Transverse colon (tissue), 4 donors: ENCODE results near the gene KLHL21. TPM values are rescaled to one million over a fixed set of nuclear protein-coding genes. Genes with fewer than 3 reads are reported as not detected.

Experiments used
- DNase-seq: peaks from one replicate; pipeline ENCODE4 v3.0.0-alpha.2; 2019
- H3K27ac ChIP-seq, 4 donors: fragments of 200-600 bp; sonication (generic); 2 replicates each; pipeline ENCODE4 v1.5.1; 2016 to 2018; ENCODE audit warnings: inconsistent platforms in 4 of 4
- H3K27me3 ChIP-seq: fragments of 200-600 bp; sonication (generic); 2 replicates; pipeline ENCODE4 v1.5.1; 2017; ENCODE audit warnings: inconsistent platforms
- H3K36me3 ChIP-seq, 4 donors: fragments of 200-600 bp; sonication (generic); 2 replicates each; pipeline ENCODE4 v1.5.1; 2017 to 2019; ENCODE audit warnings: inconsistent platforms in 4 of 4
- H3K4me1 ChIP-seq, 4 donors: fragments of 200-600 bp; sonication (generic); 2 replicates each; pipeline ENCODE4 v1.5.1; 2017 to 2020; ENCODE audit warnings: inconsistent platforms in 4 of 4
- H3K4me3 ChIP-seq, 4 donors: fragments of 200-600 bp; sonication (generic); 1 replicate in 1 of 4; 2 replicates in 3 of 4; pipeline versions ENCODE4 v1.5.1 to v1.6.1; 2017 to 2019; ENCODE audit warnings: inconsistent platforms in 4 of 4
- H3K9me3 ChIP-seq, 2 donors: fragments of 200-600 bp; sonication (generic); 2 replicates each; pipeline ENCODE4 v1.5.1; 2017 to 2019; ENCODE audit warnings: inconsistent platforms in 2 of 2
- EP300 ChIP-seq: sonication (generic); formaldehyde crosslinking; IDR thresholded peaks from one replicate; pipeline ENCODE4 v1.6.1; 2017; ENCODE audit warnings: antibody characterized with exemption, low read depth
- POLR2A ChIP-seq: fragments of 450-650 bp; IDR thresholded peaks from one replicate; pipeline ENCODE4 v1.6.1; 2016; ENCODE audit warnings: antibody characterized with exemption, mild to moderate bottlenecking, moderate library complexity
- POLR2AphosphoS5 ChIP-seq, 3 donors: sonication (generic); formaldehyde crosslinking; IDR thresholded peaks; one replicate each; pipeline ENCODE4 v1.6.1; 2016; ENCODE audit warnings: antibody characterized with exemption in 3 of 3
- WGBS, 2 donors: methylation state at CpG; one replicate each; pipeline ENCODE4 v1.1.5; 2018; ENCODE audit warnings: low coverage in 1 of 2; 5-methylcytosine and 5-hydroxymethylcytosine counted together
- in situ Hi-C, 4 donors: fragments of 200-750 bp; cut with MboI; loops; one replicate each; pipeline versions ENCODE4 v1.15.0 to v1.15.1; 2017; ENCODE audit warnings: low sequenced_read_pairs in 3 of 4, low pct_ligation_motif_present in 1 of 4, low pct_unique_long_range_greater_than_20kb in 1 of 4
- intact Hi-C: fragments of 100-400 bp; cut with DNase I; formaldehyde crosslinking; loops from one replicate; pipeline ENCODE4 v1.15.1; 2023; ENCODE audit warnings: low total_unique reads
- total RNA-seq, 4 donors: library from RNA; depleted of rRNA; stranded (reverse); fragments of >200 nt; gene quantifications; one replicate each; pipeline ENCODE4 v1.1.0, GENCODE V29; 2016
- TF ChIP-seq, protein P1 (sequence below), 5 experiments: fragments of 200-600 bp in 3 of 5; fragments of 450-650 bp in 2 of 5; sonication (generic) in 3 of 5; IDR thresholded peaks; 1 replicate in 2 of 5; 2 replicates in 3 of 5; pipeline ENCODE4 v1.5.1; 2016 to 2017; ENCODE audit warnings: antibody characterized with exemption in 5 of 5, inconsistent platforms in 3 of 5, mild to moderate bottlenecking in 2 of 5, moderate library complexity in 1 of 5

The KLHL21 gene
- total RNA-seq, 4 donors from 2014 or later = 23.6 to 67.7 (median 36.1) TPM

DNA sequence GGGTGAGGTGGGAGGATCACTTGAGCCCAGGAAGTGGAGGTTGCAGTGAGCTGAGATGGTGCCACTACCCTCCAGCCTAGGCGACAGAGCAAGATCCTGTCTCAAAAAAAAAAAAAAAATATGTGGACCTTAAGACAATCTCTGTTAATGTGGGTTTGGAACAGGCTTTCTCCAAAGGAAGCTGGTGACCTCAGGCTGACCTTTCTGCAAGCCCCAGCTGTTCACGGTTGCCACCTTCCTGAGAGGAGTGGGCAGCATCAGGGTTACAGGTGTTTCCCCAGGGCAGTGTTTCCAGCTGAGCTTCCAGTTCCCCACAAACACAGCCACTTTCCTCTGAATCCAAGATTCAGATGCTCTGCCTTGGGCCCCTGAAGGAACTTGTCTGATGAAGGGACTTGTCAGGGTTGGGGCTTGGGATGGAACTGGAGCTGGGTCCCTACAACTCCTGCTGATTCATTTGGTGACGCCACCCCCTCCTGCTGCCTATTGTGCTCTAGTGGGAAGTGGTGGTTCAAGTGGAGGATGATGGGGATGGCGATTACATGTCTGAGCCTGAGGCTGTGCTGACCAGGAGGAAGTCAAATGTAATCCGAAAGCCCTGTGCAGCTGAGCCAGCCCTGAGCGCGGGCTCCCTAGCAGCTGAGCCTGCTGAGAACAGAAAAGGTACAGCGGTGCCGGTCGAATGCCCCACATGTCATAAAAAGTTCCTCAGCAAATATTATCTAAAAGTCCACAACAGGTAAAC lies 20.9 kb downstream of the KLHL21 start:
- Histone ChIP-seq H3K27ac (peak overlapping the region; percentile 89 to 98 (median 96)), H3K4me1 (peaks cover 17 to 37% (median 35%) of the 10 kb centered on the region in 4 donors), H3K4me3 (peak overlapping the region in 1 of 4 donors; percentile 98), H3K36me3 (no peaks in the 10 kb centered on the region), H3K9me3 (no peaks in the 10 kb centered on the region), H3K27me3 (no peaks in the 10 kb centered on the region)
- intact Hi-C loops = no loop called here
- DNase-seq = peak; percentile 31
- WGBS, 2 donors = 44 to 49% methylated on average over 9 to 10 of the region's 10 CpGs
- no peak for TF ChIP-seq POLR2AphosphoS5 (IDR thresholded peaks at IDR 0.05)
- TF ChIP-seq, protein P1, sequence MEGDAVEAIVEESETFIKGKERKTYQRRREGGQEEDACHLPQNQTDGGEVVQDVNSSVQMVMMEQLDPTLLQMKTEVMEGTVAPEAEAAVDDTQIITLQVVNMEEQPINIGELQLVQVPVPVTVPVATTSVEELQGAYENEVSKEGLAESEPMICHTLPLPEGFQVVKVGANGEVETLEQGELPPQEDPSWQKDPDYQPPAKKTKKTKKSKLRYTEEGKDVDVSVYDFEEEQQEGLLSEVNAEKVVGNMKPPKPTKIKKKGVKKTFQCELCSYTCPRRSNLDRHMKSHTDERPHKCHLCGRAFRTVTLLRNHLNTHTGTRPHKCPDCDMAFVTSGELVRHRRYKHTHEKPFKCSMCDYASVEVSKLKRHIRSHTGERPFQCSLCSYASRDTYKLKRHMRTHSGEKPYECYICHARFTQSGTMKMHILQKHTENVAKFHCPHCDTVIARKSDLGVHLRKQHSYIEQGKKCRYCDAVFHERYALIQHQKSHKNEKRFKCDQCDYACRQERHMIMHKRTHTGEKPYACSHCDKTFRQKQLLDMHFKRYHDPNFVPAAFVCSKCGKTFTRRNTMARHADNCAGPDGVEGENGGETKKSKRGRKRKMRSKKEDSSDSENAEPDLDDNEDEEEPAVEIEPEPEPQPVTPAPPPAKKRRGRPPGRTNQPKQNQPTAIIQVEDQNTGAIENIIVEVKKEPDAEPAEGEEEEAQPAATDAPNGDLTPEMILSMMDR (IDR thresholded peaks at IDR 0.05) = no peak
- TF ChIP-seq EP300 = no peak
- TF ChIP-seq POLR2A = no peak
- in situ Hi-C loops = no loop called here

- intact Hi-C loops (no loop called here), in situ Hi-C loops (no loop called here)
- WGBS, 2 donors = 32 to 40% methylated on average over 4 to 19 of the region's 19 CpGs
- Histone ChIP-seq H3K4me1 (peaks cover 17 to 37% (median 35%) of the 10 kb centered on the region in 4 donors), H3K27me3 (no peaks in the 10 kb centered on the region), H3K9me3 (no peaks in the 10 kb centered on the region), H3K27ac (peak overlapping the region; percentile 89 to 98 (median 96)), H3K36me3 (no peaks in the 10 kb centered on the region), H3K4me3 (peak overlapping the region; percentile 55 to 99 (median 84))
- DNase-seq = no peak
- TF ChIP-seq POLR2AphosphoS5 (IDR thresholded peaks at IDR 0.05) = no peak
- no peak for TF ChIP-seq POLR2A
- TF ChIP-seq EP300 = no peak
- TF ChIP-seq, protein P1 (IDR thresholded peaks at IDR 0.05) = peak in 3 of 5 experiments; percentile 11 to 16 (median 15)
Observed at GRCh38 chr1:6580593-6581409, 21.9 kb downstream of the KLHL21 start.

DNA sequence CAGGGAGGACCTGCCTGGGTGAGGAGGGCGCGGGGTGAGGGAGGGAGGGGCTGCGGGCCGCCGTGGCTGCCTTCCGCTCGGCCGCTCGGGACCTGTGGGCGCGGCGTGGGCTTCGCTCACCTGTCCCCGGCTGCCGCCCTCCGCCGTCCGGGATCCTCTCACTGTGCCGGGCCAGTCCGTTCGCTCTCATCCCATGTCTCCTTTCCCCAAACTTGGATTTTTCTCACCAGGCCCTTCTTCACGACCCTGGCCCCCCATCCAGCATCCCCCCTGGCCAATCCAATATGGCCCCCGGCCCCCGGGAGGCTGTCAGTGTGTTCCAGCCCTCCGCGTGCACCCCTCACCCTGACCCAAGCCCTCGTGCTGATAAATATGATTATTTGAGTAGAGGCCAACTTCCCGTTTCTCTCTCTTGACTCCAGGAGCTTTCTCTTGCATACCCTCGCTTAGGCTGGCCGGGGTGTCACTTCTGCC lies 22.5 kb downstream of the KLHL21 start:
- intact Hi-C loops (no loop called here), in situ Hi-C loops (no loop called here)
- Histone ChIP-seq H3K27me3 (no peaks in the 10 kb centered on the region), H3K9me3 (no peaks in the 10 kb centered on the region), H3K36me3 (no peaks in the 10 kb centered on the region), H3K27ac (peak overlapping the region; percentile 89 to 98 (median 96)), H3K4me3 (peak overlapping the region; percentile 55 to 99 (median 84)), H3K4me1 (peaks cover 17 to 37% (median 35%) of the 10 kb centered on the region in 4 donors)
- no peak for DNase-seq
- 0 to 1% methylated on average over 6 to 30 of the region's 30 CpGs for WGBS, 2 donors
- TF ChIP-seq, protein P1 (IDR thresholded peaks at IDR 0.05) = no peak
- TF ChIP-seq POLR2A = no peak
- TF ChIP-seq POLR2AphosphoS5 (IDR thresholded peaks at IDR 0.05) = no peak
- no peak for TF ChIP-seq EP300
